ENCODE results near the gene KIRREL1. TPM values are rescaled to one million over a fixed set of nuclear protein-coding genes. Genes with fewer than 3 reads are reported as not detected.
A peak's percentile ranks its signal among the peaks of the same experiment; 100 is the strongest.

The KIRREL1 gene
- total RNA-seq, 1 donor from 2014 or later = 39.5 TPM

GRCh38 chr1:158053276-158053675 is 59.8 kb downstream of the KIRREL1 start:
- Mint-ChIP-seq H3K27me3 (ENCODE audit: insufficient read depth, low read depth) (peaks cover 2% of the 10 kb centered on the region), H3K27ac (peak overlapping the region; percentile 20), H3K4me3 (no peak overlapping the region), H3K4me1 (peaks cover 44% of the 10 kb centered on the region), H3K36me3 (peaks cover 5% of the 10 kb centered on the region), H3K9me3 (no peaks in the 10 kb centered on the region)
- no peak overlapping the region for H3K4me3 ChIP-seq
- peak overlapping the region; percentile 2 for H3K27ac ChIP-seq
- H4K20me1 ChIP-seq (ENCODE audit: low read depth) = peaks cover 97% of the 10 kb centered on the region
- H3K9me3 ChIP-seq (ENCODE audit: low read depth) = no peaks in the 10 kb centered on the region
- peaks cover 91% of the 10 kb centered on the region for H3K79me2 ChIP-seq (ENCODE audit: low read depth)
- peak overlapping the region; percentile 6 for H3K4me2 ChIP-seq
- H3K27me3 ChIP-seq = no peaks in the 10 kb centered on the region
- peaks cover 53% of the 10 kb centered on the region for H3K4me1 ChIP-seq
- H3K36me3 ChIP-seq = no peaks in the 10 kb centered on the region
- peak; percentile 24 for DNase-seq (ENCODE audit: low spot score)
- no peak overlapping the region for H2AFZ ChIP-seq (replicated peaks)
- H3K9ac ChIP-seq = no peak overlapping the region
- H3F3A ChIP-seq (ENCODE audit: low read depth) = peaks cover 3% of the 10 kb centered on the region
- TF ChIP-seq EZH2 (IDR thresholded peaks at IDR 0.05) = no peak
- no peak for TF ChIP-seq CTCF (IDR thresholded peaks at IDR 0.05)
- TF ChIP-seq EZH2phosphoT487 (IDR thresholded peaks at IDR 0.05) = no peak

GRCh38 chr1:158054721-158055120 is 61.3 kb downstream of the KIRREL1 start:
- no peak overlapping the region for H3K27ac Mint-ChIP-seq
- peaks cover 91% of the 10 kb centered on the region for H3K79me2 ChIP-seq (ENCODE audit: low read depth)
- H3K27me3 Mint-ChIP-seq (ENCODE audit: insufficient read depth, low read depth) = peaks cover 5% of the 10 kb centered on the region
- H3K27me3 ChIP-seq = no peaks in the 10 kb centered on the region
- DNase-seq (ENCODE audit: low spot score) = no peak
- H3K4me3 Mint-ChIP-seq = no peak overlapping the region
- TF ChIP-seq EZH2phosphoT487 (IDR thresholded peaks at IDR 0.05) = no peak
- no peak for TF ChIP-seq CTCF (IDR thresholded peaks at IDR 0.05)
- TF ChIP-seq EZH2 (IDR thresholded peaks at IDR 0.05) = no peak
- H3K9ac ChIP-seq = no peak overlapping the region
- H3K9me3 ChIP-seq (ENCODE audit: low read depth) = no peaks in the 10 kb centered on the region
- H3K4me1 ChIP-seq = peaks cover 51% of the 10 kb centered on the region
- no peak overlapping the region for H3K27ac ChIP-seq
- peaks cover 59% of the 10 kb centered on the region for H3K4me1 Mint-ChIP-seq
- peaks cover 97% of the 10 kb centered on the region for H4K20me1 ChIP-seq (ENCODE audit: low read depth)
- no peaks in the 10 kb centered on the region for H3K9me3 Mint-ChIP-seq
- no peaks in the 10 kb centered on the region for H3K36me3 ChIP-seq
- no peak overlapping the region for H3K4me2 ChIP-seq
- H3K36me3 Mint-ChIP-seq = peaks cover 5% of the 10 kb centered on the region
- no peak overlapping the region for H2AFZ ChIP-seq (replicated peaks)
- H3F3A ChIP-seq (ENCODE audit: low read depth) = no peaks in the 10 kb centered on the region
- no peak overlapping the region for H3K4me3 ChIP-seq

GRCh38 chr1:158055854-158056253 is 62.4 kb downstream of the KIRREL1 start:
- Histone ChIP-seq H3K36me3 (no peaks in the 10 kb centered on the region), H3K79me2 (ENCODE audit: low read depth) (peaks cover 91% of the 10 kb centered on the region)

More at GRCh38 chr1:158055854-158056253, 62.4 kb downstream of the KIRREL1 start:
- TF ChIP-seq EZH2phosphoT487 (IDR thresholded peaks at IDR 0.05) (no peak), CTCF (IDR thresholded peaks at IDR 0.05) (no peak), EZH2 (IDR thresholded peaks at IDR 0.05) (no peak)
- Mint-ChIP-seq H3K4me3 (no peak overlapping the region), H3K4me1 (peaks cover 67% of the 10 kb centered on the region), H3K27me3 (ENCODE audit: insufficient read depth, low read depth) (peaks cover 9% of the 10 kb centered on the region), H3K36me3 (peaks cover 5% of the 10 kb centered on the region), H3K27ac (no peak overlapping the region), H3K9me3 (no peaks in the 10 kb centered on the region)
- Histone ChIP-seq H3K9me3 (ENCODE audit: low read depth) (no peaks in the 10 kb centered on the region), H3F3A (ENCODE audit: low read depth) (no peaks in the 10 kb centered on the region), H3K4me1 (peaks cover 60% of the 10 kb centered on the region), H3K27me3 (no peaks in the 10 kb centered on the region), H4K20me1 (ENCODE audit: low read depth) (peaks cover 97% of the 10 kb centered on the region), H3K9ac (no peak overlapping the region), H3K27ac (no peak overlapping the region), H2AFZ (replicated peaks) (no peak overlapping the region), H3K4me2 (no peak overlapping the region), H3K4me3 (no peak overlapping the region)
- DNase-seq (ENCODE audit: low spot score) = no peak

Measured in neural progenitor cell (in vitro differentiated cells).